Testis (tissue), 3 donors: ENCODE results near the gene IRX3. TPM values are rescaled to one million over a fixed set of nuclear protein-coding genes. Genes with fewer than 3 reads are reported as not detected.

Experiments used
- DNase-seq: peaks from one replicate; pipeline ENCODE4 v3.0.0-alpha.2; 2019
- H3K27ac ChIP-seq, 2 donors: fragments of 200-600 bp; sonication (generic); one replicate each; pipeline ENCODE4 v1.5.1; 2019
- H3K27me3 ChIP-seq: fragments of 200-600 bp; sonication (generic); one replicate; pipeline ENCODE4 v1.5.1; 2019
- H3K36me3 ChIP-seq: fragments of 200-600 bp; sonication (generic); one replicate; pipeline ENCODE4 v1.5.1; 2017; ENCODE audit warnings: low read depth; ENCODE audit errors: missing control alignments
- H3K4me1 ChIP-seq: fragments of 200-600 bp; sonication (generic); one replicate; pipeline ENCODE4 v1.5.1; 2019
- H3K4me3 ChIP-seq, 2 donors: fragments of 200-600 bp; sonication (generic); one replicate each; pipeline ENCODE4 v1.5.1; 2017 to 2019
- H3K9me3 ChIP-seq: fragments of 200-600 bp; sonication (generic); one replicate; pipeline ENCODE4 v1.5.1; 2017
- POLR2A ChIP-seq: fragments of 450-650 bp; IDR thresholded peaks from one replicate; pipeline ENCODE4 v1.6.1; 2017; ENCODE audit warnings: antibody characterized with exemption, mild to moderate bottlenecking, moderate library complexity
- WGBS, 2 donors: methylation state at CpG; one replicate each; pipeline ENCODE4 v1.1.5; 2018; 5-methylcytosine and 5-hydroxymethylcytosine counted together
- intact Hi-C: fragments of 100-400 bp; cut with DNase I; formaldehyde crosslinking; loops from one replicate; pipeline ENCODE4 v1.15.1; 2023; ENCODE audit warnings: low total_unique reads
- polyA plus RNA-seq: library from polyadenylated mRNA; stranded (reverse); fragments of 350-450 nt; fragmentation: Illumina TruSeq; extraction: RNeasy Lipid Tissue Mini Kit (QIAGEN cat#74804); gene quantifications from one replicate; pipeline ENCODE4 v1.2.3, GENCODE V29; 2014; ENCODE audit warnings: low read depth, low replicate concordance; ENCODE audit not compliant: insufficient read depth
- total RNA-seq, 2 donors: library from RNA; depleted of rRNA; stranded (reverse); fragments of >200 nt; gene quantifications; one replicate each; pipeline ENCODE4 v1.2.3, GENCODE V29; 2016
- TF ChIP-seq, protein P1 (sequence below), 3 experiments: fragments of 450-650 bp in 2 of 3; fragments of 200-600 bp in 1 of 3; sonication (generic) in 1 of 3; IDR thresholded peaks; one replicate each; pipeline ENCODE4 v1.5.1; 2016 to 2019; ENCODE audit warnings: antibody characterized with exemption in 3 of 3, mild to moderate bottlenecking in 2 of 3, moderate library complexity in 1 of 3

Gene IRX3
- total and polyA plus RNA-seq, 3 donors from 2014 or later = 1.2 to 1.6 (median 1.2) TPM

DNA sequence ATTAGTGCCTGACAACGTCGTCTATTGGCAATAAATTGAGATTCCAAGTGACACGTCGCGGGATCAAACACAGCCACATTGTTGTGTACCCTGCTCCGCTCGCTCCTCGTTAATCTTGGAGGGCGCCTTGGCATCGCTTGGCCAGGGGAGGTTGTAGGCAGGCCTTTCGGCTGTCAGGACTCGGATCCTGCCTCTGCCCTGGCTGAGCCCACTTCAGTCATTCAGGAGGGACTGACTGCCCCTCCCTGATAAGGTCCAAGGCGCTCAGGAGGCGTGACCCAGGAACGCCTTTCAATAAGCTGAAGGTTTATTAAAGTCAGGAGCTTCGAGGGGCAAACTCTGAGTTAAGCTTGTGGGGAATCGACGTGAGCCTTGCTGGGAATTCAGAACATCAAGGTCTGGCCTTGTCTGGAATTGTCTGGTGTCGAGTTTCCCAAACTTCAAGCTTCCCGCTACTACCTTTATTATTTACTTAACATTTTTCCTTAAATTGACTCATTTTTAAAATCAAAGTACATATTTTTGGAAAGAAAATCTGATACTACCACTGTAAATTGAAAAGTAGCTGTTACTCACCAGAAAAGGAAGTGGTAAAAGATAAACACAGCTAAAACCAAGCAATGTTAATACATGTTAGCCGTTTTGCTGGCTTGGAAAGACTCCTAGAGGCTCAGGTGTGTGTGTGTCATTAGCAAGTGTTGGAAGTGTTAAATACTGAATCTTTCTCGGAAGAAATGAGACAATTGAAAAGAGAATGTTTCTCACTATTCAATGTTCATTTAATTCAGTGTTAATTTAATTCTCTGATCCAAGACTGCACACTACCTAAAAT is 5.3 kb upstream of the IRX3 start:
- H3K36me3 ChIP-seq = no peaks in the 10 kb centered on the region
- H3K4me1 ChIP-seq = peaks cover 8% of the 10 kb centered on the region
- H3K27me3 ChIP-seq = no peaks in the 10 kb centered on the region
- TF ChIP-seq, protein P1, sequence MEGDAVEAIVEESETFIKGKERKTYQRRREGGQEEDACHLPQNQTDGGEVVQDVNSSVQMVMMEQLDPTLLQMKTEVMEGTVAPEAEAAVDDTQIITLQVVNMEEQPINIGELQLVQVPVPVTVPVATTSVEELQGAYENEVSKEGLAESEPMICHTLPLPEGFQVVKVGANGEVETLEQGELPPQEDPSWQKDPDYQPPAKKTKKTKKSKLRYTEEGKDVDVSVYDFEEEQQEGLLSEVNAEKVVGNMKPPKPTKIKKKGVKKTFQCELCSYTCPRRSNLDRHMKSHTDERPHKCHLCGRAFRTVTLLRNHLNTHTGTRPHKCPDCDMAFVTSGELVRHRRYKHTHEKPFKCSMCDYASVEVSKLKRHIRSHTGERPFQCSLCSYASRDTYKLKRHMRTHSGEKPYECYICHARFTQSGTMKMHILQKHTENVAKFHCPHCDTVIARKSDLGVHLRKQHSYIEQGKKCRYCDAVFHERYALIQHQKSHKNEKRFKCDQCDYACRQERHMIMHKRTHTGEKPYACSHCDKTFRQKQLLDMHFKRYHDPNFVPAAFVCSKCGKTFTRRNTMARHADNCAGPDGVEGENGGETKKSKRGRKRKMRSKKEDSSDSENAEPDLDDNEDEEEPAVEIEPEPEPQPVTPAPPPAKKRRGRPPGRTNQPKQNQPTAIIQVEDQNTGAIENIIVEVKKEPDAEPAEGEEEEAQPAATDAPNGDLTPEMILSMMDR (IDR thresholded peaks at IDR 0.05) = no peak
- TF ChIP-seq POLR2A = no peak
- H3K9me3 ChIP-seq = no peaks in the 10 kb centered on the region
- no peak for DNase-seq
- WGBS, 2 donors = 45 to 47% methylated on average over 11 to 22 of the region's 22 CpGs
- no peak overlapping the region for H3K4me3 ChIP-seq
- intact Hi-C loops = no loop called here
- H3K27ac ChIP-seq = no peak overlapping the region

DNA sequence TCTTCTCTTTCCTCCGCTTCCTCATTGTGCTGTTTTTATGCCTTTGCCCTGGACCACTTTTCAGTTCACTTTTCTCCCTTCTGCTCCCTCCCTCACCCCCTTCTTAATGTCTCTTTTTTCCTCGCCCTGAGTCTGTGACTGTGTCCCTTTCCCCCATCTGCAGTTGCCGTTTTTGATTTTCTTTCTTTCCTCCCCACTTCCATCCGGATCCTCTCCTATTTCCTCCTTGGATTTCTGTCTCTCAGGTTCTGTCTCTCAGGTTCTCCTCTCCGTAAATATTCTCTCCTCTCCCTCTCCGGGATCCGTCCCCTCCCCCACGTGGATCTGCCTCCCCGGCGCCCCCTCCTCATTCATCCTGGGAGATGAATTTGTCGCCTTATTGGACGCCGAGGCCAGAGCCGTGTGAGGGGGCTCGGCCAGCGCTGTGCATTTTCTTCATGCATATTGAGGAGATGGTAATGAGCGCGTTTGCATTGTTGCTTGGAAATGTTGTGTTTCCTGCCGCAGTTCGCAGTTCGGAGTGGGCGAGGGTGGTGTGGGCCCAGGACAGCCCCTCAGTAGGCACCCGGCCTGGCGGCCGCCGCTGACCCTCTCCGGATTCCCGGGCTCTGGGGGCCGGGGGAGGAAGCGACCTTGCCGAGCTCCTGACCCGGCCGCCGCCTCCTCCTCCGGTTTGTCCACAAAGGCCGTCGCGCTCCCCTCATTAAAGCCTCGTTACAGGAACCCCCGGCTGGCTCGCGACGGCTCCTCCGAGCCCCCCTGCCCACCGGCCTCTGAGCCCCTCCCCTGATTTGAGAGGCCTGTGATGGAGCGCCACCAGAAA is 4.5 kb upstream of the IRX3 start:
- TF ChIP-seq, protein P1 (IDR thresholded peaks at IDR 0.05) = no peak
- no peak for TF ChIP-seq POLR2A
- Histone ChIP-seq H3K27me3 (no peaks in the 10 kb centered on the region), H3K4me3 (no peak overlapping the region), H3K27ac (no peak overlapping the region), H3K9me3 (no peaks in the 10 kb centered on the region), H3K36me3 (no peaks in the 10 kb centered on the region), H3K4me1 (peaks cover 8% of the 10 kb centered on the region)
- WGBS, 2 donors = 15 to 16% methylated on average over 22 to 46 of the region's 46 CpGs
- intact Hi-C loops = no loop called here
- no peak for DNase-seq

DNA sequence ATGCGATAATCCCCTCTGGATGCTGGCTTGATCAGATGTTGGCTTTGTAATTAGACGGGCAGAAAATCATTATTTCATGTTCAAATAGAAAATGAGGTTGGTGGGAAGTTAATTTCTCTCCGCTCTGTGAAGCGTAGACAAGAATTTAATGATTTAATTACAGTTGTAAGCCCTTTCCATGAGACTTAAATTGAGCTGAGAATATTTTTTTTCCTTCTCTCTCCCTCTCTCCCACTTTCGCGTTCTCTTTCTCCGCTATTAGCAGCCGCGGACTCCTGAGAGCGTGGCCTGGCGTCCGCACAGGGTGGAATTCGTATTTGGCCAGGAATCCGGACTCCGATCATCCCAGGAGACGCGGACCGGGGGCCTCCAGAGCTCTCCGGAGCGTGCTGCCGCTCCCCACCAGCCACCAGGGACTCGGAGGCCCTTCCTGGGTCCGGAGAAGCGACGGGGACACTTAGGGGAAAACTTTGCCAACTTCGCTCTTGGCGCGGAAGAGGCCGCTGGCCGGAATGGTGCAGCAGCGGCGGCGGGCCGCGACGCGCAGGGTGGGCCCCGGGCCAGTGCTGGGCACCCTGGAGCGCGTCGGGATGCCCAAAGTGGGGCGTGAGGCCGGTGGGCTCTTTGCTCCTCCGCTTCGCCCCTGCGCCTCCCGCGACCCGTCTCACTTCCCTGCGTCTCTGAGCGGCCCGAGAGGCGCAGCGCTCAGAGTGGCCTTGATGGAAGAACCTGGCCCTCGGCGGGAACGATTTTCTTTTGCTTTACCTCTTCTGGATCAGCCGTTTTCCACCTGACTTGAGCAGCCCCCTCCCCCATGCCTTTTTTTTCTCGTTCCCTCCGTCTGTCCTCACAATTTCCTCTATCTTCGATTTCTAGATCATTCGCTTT is 3.6 kb upstream of the IRX3 start:
- TF ChIP-seq, protein P1 (IDR thresholded peaks at IDR 0.05) = no peak
- TF ChIP-seq POLR2A = no peak
- 8 to 9% methylated on average over 34 to 49 of the region's 62 CpGs for WGBS, 2 donors
- H3K27ac ChIP-seq = no peak overlapping the region
- peaks cover 13% of the 10 kb centered on the region for H3K4me1 ChIP-seq
- intact Hi-C loops = no loop called here
- H3K36me3 ChIP-seq = no peaks in the 10 kb centered on the region
- no peaks in the 10 kb centered on the region for H3K9me3 ChIP-seq
- no peaks in the 10 kb centered on the region for H3K27me3 ChIP-seq
- no peak for DNase-seq
- H3K4me3 ChIP-seq = peak overlapping the region in 1 of 2 donors; percentile 21

DNA sequence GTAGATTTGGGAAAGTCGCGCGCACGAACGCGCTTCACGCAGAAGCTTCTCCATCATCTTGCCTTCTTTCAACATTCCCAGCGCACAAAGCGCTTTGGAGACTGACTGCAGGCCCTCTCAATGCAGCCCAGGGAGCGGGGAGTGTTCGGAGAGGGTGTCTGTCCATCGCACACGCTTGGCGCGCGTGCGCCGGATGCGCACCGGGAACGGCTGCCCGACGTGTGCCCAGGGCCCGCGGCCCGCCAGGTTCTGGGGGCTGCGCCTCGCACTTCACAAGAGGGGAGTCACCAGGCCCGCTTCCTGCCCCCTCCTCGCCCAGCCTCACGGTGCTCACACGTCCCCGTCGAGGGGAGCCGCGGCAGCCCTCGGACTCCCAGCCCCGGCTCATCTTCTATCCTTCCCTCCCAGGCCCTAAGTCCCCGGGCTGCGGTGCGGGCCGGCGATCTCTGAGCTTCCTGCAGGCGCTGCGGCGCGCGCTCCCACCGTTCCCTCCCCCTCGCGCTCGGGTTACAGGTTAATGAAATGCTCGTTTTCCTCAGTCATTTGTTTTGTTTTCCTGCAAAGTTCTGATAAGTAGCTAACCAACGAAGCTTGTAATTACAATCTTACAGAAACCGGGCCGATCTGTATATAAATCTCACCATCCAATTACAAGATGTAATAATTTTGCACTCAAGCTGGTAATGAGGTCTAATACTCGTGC is 2.8 kb upstream of the IRX3 start:
- H3K4me3 ChIP-seq = no peak overlapping the region
- intact Hi-C loops = no loop called here
- H3K27me3 ChIP-seq = no peaks in the 10 kb centered on the region
- TF ChIP-seq POLR2A = no peak
- TF ChIP-seq, protein P1 (IDR thresholded peaks at IDR 0.05) = no peak
- no peaks in the 10 kb centered on the region for H3K36me3 ChIP-seq
- 6 to 10% methylated on average over 46 to 56 of the region's 57 CpGs for WGBS, 2 donors
- H3K4me1 ChIP-seq = peaks cover 13% of the 10 kb centered on the region
- no peaks in the 10 kb centered on the region for H3K9me3 ChIP-seq
- H3K27ac ChIP-seq = no peak overlapping the region
- DNase-seq = no peak
